Neural progenitor cell (in vitro differentiated cells): ENCODE results near the gene MYO1A. TPM values are rescaled to one million over a fixed set of nuclear protein-coding genes. Genes with fewer than 3 reads are reported as not detected.

ENCODE experiments used
- DNase-seq: peaks from one replicate; pipeline ENCODE4 v3.0.0-alpha.2; 2016; ENCODE audit warnings: low spot score
- H2AFZ ChIP-seq: fragments of 200-600 bp; sonication (generic); replicated peaks from 2 replicates; pipeline ENCODE4 v1.6.1; 2016; ENCODE audit warnings: antibody characterized with exemption
- H3F3A ChIP-seq: fragments of 200-600 bp; sonication (generic); 2 replicates; pipeline ENCODE4 v1.6.1; 2016; ENCODE audit warnings: antibody characterized with exemption, low read depth
- H3K27ac ChIP-seq: fragments of 200-600 bp; sonication (generic); 2 replicates; pipeline ENCODE4 v1.5.1; 2016; ENCODE audit warnings: mild to moderate bottlenecking
- H3K27me3 ChIP-seq: fragments of 200-600 bp; sonication (generic); 2 replicates; pipeline ENCODE4 v1.6.1; 2016; ENCODE audit warnings: mild to moderate bottlenecking, moderate library complexity
- H3K36me3 ChIP-seq: fragments of 200-600 bp; sonication (generic); 2 replicates; pipeline ENCODE4 v1.5.1; 2016
- H3K4me1 ChIP-seq: fragments of 200-600 bp; sonication (generic); 2 replicates; pipeline ENCODE4 v1.6.1; 2016; ENCODE audit warnings: mixed run types
- H3K4me2 ChIP-seq: fragments of 200-600 bp; sonication (generic); 2 replicates; pipeline ENCODE4 v1.6.1; 2016
- H3K4me3 ChIP-seq: fragments of 200-600 bp; sonication (generic); 2 replicates; pipeline ENCODE4 v1.5.1; 2016
- H3K79me2 ChIP-seq: fragments of 200-600 bp; sonication (generic); 2 replicates; pipeline ENCODE4 v1.6.1; 2016; ENCODE audit warnings: low read depth
- H3K9ac ChIP-seq: fragments of 200-600 bp; sonication (generic); 2 replicates; pipeline ENCODE4 v1.6.1; 2016
- H3K9me3 ChIP-seq: fragments of 200-600 bp; sonication (generic); 2 replicates; pipeline ENCODE4 v1.5.1; 2016; ENCODE audit warnings: low read depth
- H4K20me1 ChIP-seq: fragments of 200-600 bp; sonication (generic); 2 replicates; pipeline ENCODE4 v1.6.1; 2016; ENCODE audit warnings: low read depth
- H3K27ac Mint-ChIP-seq: 3 replicates; pipeline ENCODE4 v1.8.0; 2021; ENCODE audit warnings: mixed read lengths
- H3K27me3 Mint-ChIP-seq: 2 replicates; pipeline ENCODE4 v1.8.0; 2022; ENCODE audit warnings: low read depth, mild to moderate bottlenecking, inconsistent platforms, moderate library complexity, mixed read lengths; ENCODE audit not compliant: insufficient read depth
- H3K36me3 Mint-ChIP-seq: 3 replicates; pipeline ENCODE4 v1.8.0; 2021; ENCODE audit warnings: mixed read lengths
- H3K4me1 Mint-ChIP-seq: 3 replicates; pipeline ENCODE4 v1.8.0; 2021; ENCODE audit warnings: mixed read lengths
- H3K4me3 Mint-ChIP-seq: 3 replicates; pipeline ENCODE4 v1.8.0; 2021; ENCODE audit warnings: mild to moderate bottlenecking, moderate library complexity, mixed read lengths
- H3K9me3 Mint-ChIP-seq: 3 replicates; pipeline ENCODE4 v1.8.0; 2020; ENCODE audit warnings: mixed read lengths
- EZH2 ChIP-seq: fragments of 200-600 bp; sonication (generic); IDR thresholded peaks from 2 replicates; pipeline ENCODE4 v1.6.1; 2017; ENCODE audit warnings: antibody characterized with exemption, mild to moderate bottlenecking, moderate library complexity
- EZH2phosphoT487 ChIP-seq: fragments of 200-600 bp; sonication (generic); IDR thresholded peaks from 2 replicates; pipeline ENCODE4 v1.6.1; 2017; ENCODE audit warnings: antibody characterized with exemption
- total RNA-seq: library from RNA; depleted of rRNA; stranded (reverse); fragments of >200 nt; gene quantifications from 2 replicates; pipeline ENCODE4 v1.2.3, GENCODE V29; 2015; ENCODE audit warnings: low replicate concordance
- TF ChIP-seq, protein P1 (sequence below): fragments of 200-600 bp; sonication (generic); IDR thresholded peaks from 2 replicates; pipeline ENCODE4 v1.5.1; 2017; ENCODE audit warnings: antibody characterized with exemption, mild to moderate bottlenecking

The MYO1A gene
- total RNA-seq, 1 donor from 2014 or later, result not detected

DNA sequence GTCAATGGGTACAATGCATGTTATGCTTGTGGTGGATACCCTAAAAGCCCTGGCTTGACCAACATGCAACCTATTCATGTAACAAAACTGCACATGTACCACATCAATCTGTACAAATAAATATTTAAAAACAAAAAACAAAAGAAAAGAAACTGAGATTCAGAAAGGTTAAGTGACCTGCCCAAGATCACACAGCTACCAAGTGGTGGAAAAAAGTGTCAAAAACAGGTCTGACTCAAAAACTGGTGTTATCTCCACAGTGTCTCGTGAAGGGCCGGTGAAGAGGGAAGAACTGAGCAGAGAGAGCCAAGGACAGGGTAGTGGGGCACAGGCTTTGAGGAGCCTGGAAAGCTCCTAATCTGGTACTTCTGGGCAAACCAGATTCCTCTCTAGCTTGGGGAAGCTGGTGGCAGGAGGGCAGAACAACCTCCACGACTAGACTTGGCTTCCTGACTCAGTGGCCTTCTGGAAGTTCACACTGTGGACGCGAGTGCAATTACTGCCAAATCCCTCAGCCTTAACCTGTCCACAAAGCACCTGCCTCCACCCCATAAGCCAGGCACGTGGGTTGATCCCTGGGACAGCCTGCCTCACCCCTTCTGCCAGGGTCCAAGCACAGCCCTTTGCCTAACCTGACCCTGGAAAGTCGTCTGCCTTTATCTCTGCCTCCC, 59.1 kb downstream of the MYO1A start:
- H3K4me2 ChIP-seq, result no peak overlapping the region
- H3K9me3 ChIP-seq, result no peaks in the 10 kb centered on the region
- no peaks in the 10 kb centered on the region for H3K27me3 Mint-ChIP-seq
- no peaks in the 10 kb centered on the region for H3K79me2 ChIP-seq
- no peak overlapping the region for H3K4me3 ChIP-seq
- H3K9ac ChIP-seq, result no peak overlapping the region
- H3K9me3 Mint-ChIP-seq, result no peaks in the 10 kb centered on the region
- peaks cover 3% of the 10 kb centered on the region for H3K4me1 Mint-ChIP-seq
- no peaks in the 10 kb centered on the region for H3K36me3 ChIP-seq
- no peaks in the 10 kb centered on the region for H3K4me1 ChIP-seq
- H2AFZ ChIP-seq, result no peak overlapping the region
- no peak for TF ChIP-seq EZH2
- no peak for TF ChIP-seq EZH2phosphoT487
- TF ChIP-seq, protein P1, sequence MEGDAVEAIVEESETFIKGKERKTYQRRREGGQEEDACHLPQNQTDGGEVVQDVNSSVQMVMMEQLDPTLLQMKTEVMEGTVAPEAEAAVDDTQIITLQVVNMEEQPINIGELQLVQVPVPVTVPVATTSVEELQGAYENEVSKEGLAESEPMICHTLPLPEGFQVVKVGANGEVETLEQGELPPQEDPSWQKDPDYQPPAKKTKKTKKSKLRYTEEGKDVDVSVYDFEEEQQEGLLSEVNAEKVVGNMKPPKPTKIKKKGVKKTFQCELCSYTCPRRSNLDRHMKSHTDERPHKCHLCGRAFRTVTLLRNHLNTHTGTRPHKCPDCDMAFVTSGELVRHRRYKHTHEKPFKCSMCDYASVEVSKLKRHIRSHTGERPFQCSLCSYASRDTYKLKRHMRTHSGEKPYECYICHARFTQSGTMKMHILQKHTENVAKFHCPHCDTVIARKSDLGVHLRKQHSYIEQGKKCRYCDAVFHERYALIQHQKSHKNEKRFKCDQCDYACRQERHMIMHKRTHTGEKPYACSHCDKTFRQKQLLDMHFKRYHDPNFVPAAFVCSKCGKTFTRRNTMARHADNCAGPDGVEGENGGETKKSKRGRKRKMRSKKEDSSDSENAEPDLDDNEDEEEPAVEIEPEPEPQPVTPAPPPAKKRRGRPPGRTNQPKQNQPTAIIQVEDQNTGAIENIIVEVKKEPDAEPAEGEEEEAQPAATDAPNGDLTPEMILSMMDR, result no peak
- H3K27ac ChIP-seq, result no peak overlapping the region
- no peaks in the 10 kb centered on the region for H4K20me1 ChIP-seq
- H3K4me3 Mint-ChIP-seq, result no peak overlapping the region
- peaks cover 2% of the 10 kb centered on the region for H3K36me3 Mint-ChIP-seq
- no peaks in the 10 kb centered on the region for H3F3A ChIP-seq
- no peaks in the 10 kb centered on the region for H3K27me3 ChIP-seq
- DNase-seq, result no peak
- H3K27ac Mint-ChIP-seq, result no peak overlapping the region

GRCh38 chr12:56989861-56990610, 59.9 kb downstream of the MYO1A start:
- no peak overlapping the region for H3K27ac Mint-ChIP-seq
- no peaks in the 10 kb centered on the region for H3K9me3 ChIP-seq
- H3K9me3 Mint-ChIP-seq, result no peaks in the 10 kb centered on the region
- no peak for DNase-seq
- H3K27ac ChIP-seq, result no peak overlapping the region
- H3K4me2 ChIP-seq, result no peak overlapping the region
- H3K9ac ChIP-seq, result no peak overlapping the region
- no peak overlapping the region for H2AFZ ChIP-seq
- no peaks in the 10 kb centered on the region for H3K4me1 ChIP-seq
- peaks cover 3% of the 10 kb centered on the region for H3K4me1 Mint-ChIP-seq
- H3K4me3 ChIP-seq, result no peak overlapping the region
- H3K27me3 ChIP-seq, result no peaks in the 10 kb centered on the region
- H3K4me3 Mint-ChIP-seq, result no peak overlapping the region
- H3K27me3 Mint-ChIP-seq, result no peaks in the 10 kb centered on the region
- H3K36me3 ChIP-seq, result no peaks in the 10 kb centered on the region
- TF ChIP-seq, protein P1, result no peak
- TF ChIP-seq EZH2, result no peak
- no peak for TF ChIP-seq EZH2phosphoT487
- H3K79me2 ChIP-seq, result no peaks in the 10 kb centered on the region
- no peaks in the 10 kb centered on the region for H3F3A ChIP-seq
- H4K20me1 ChIP-seq, result no peaks in the 10 kb centered on the region
- H3K36me3 Mint-ChIP-seq, result peaks cover 2% of the 10 kb centered on the region

DNA sequence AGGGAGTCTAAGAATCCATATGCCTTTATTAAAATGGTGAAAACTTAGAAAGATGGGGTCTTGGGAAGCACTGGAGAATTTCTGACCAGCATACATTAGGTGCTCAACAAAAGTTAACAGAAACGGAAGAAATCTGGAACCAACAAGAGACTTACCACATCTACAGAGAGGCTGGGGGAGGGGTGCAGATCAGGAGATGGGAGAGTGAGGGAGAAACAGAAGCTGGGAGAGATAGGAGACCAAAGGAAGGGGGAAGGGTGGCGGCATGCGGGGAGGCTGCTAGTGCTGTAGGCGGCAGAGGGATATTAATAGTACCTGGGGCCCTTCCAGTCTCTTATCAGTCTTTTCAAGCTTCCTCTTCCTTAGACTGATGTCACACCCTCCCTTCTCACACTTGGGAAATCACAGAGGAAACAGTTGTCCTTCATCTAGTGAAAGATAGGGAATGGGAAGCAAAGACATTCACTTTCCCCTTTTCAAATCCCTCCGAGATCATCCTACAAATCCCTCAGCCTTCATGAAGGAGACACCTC, 61.7 kb downstream of the MYO1A start:
- Mint-ChIP-seq H3K9me3 (no peaks in the 10 kb centered on the region), H3K4me3 (no peak overlapping the region), H3K27ac (no peak overlapping the region), H3K27me3 (no peaks in the 10 kb centered on the region), H3K36me3 (peaks cover 2% of the 10 kb centered on the region), H3K4me1 (peaks cover 3% of the 10 kb centered on the region)
- Histone ChIP-seq H3K27ac (no peak overlapping the region), H4K20me1 (no peaks in the 10 kb centered on the region), H3K9ac (no peak overlapping the region), H3K9me3 (no peaks in the 10 kb centered on the region), H3K4me2 (no peak overlapping the region), H3K4me1 (no peaks in the 10 kb centered on the region), H2AFZ (no peak overlapping the region), H3F3A (no peaks in the 10 kb centered on the region), H3K79me2 (no peaks in the 10 kb centered on the region), H3K27me3 (no peaks in the 10 kb centered on the region), H3K4me3 (no peak overlapping the region), H3K36me3 (no peaks in the 10 kb centered on the region)
- TF ChIP-seq, protein P1, result no peak
- TF ChIP-seq EZH2 (no peak), EZH2phosphoT487 (no peak)
- no peak for DNase-seq
